ENCODE results near the gene IDNK. TPM values are rescaled to one million over a fixed set of nuclear protein-coding genes. Genes with fewer than 3 reads are reported as not detected.

The IDNK gene
- total RNA-seq, 1 experiment from 2014 or later = 11.5 TPM

Other genes starting within 250 kb of the IDNK start
- 0.96 and 6.2 TPM in 2 replicates for gene FRMD3, start 84.7 kb upstream of the IDNK start, total RNA-seq (2014; rRNA removed; shearing (Covaris generic))
- gene UBQLN1, start 84.8 kb downstream of the IDNK start, total RNA-seq (2014; rRNA removed; shearing (Covaris generic)) = 194 and 197 TPM in 2 replicates
- gene GKAP1, start 194.6 kb downstream of the IDNK start, total RNA-seq (2014; rRNA removed; shearing (Covaris generic)) = 5.7 and 10.3 TPM in 2 replicates